HG02798 (cell line): ENCODE measurements around the gene EFCAB14.
"Not testable (repeated sequence)": the region's sequence is repeated elsewhere in the genome, so short reads cannot be mapped to it uniquely, and the experiment has no call there.

Experiments used
- ATAC-seq: cut with Tn5 transposase; IDR thresholded peaks from one replicate; pipeline ENCODE4 v1.9.1; 2021; ENCODE audit warnings: mild to moderate bottlenecking; ENCODE audit not compliant: unreplicated experiment, poor library complexity

EFCAB14 gene

GRCh38 chr1:46724991-46725735, 6.2 kb upstream of the EFCAB14 start:
- ATAC-seq = peak; percentile 86

- no peak for ATAC-seq
These were observed 5.0 kb upstream of the EFCAB14 start for GRCh38 chr1:46723901-46724300.

- ATAC-seq = no peak
These were observed 2.8 kb upstream of the EFCAB14 start for GRCh38 chr1:46721686-46722205.

GRCh38 chr1:46721204-46721603, 2.3 kb upstream of the EFCAB14 start:
- no peak for ATAC-seq

- ATAC-seq = not testable (repeated sequence)
These were observed 1.4 kb upstream of the EFCAB14 start for GRCh38 chr1:46720319-46720718.

GRCh38 chr1:46719689-46720088, 775 bp upstream of the EFCAB14 start:
- no peak for ATAC-seq

GRCh38 chr1:46718340-46718726, 581 bp downstream of the EFCAB14 start:
- ATAC-seq = no peak

GRCh38 chr1:46717654-46718053, 1.3 kb downstream of the EFCAB14 start:
- no peak for ATAC-seq

- no peak for ATAC-seq
These were observed 3.9 kb downstream of the EFCAB14 start for GRCh38 chr1:46714976-46715375.

GRCh38 chr1:46708121-46708520, 10.8 kb downstream of the EFCAB14 start:
- ATAC-seq = no peak

GRCh38 chr1:46705408-46705807, 13.5 kb downstream of the EFCAB14 start:
- ATAC-seq = no peak

- ATAC-seq = no peak
These were observed 14.8 kb downstream of the EFCAB14 start for GRCh38 chr1:46703927-46704641.

- no peak for ATAC-seq
These were observed 19.2 kb downstream of the EFCAB14 start for GRCh38 chr1:46699666-46700065.

- ATAC-seq = no peak
These were observed 21.9 kb downstream of the EFCAB14 start for GRCh38 chr1:46697053-46697452.

GRCh38 chr1:46694676-46695075, 24.2 kb downstream of the EFCAB14 start:
- not testable (repeated sequence) for ATAC-seq

GRCh38 chr1:46692811-46693770, 25.8 kb downstream of the EFCAB14 start:
- ATAC-seq = no peak

GRCh38 chr1:46691997-46692790, 26.7 kb downstream of the EFCAB14 start:
- no peak for ATAC-seq

- ATAC-seq = no peak
These were observed 27.9 kb downstream of the EFCAB14 start for GRCh38 chr1:46690931-46691421.

- ATAC-seq = no peak
These were observed 29.0 kb downstream of the EFCAB14 start for GRCh38 chr1:46689897-46690296.
